WTC11 (cell line): ENCODE data around the gene KLK14.

Experiments used
- CTCF ChIP-seq: fragments of 200-600 bp; IDR thresholded peaks from 2 replicates; pipeline ENCODE4 v1.8.0; 2022; ENCODE audit warnings: antibody characterized with exemption
- ELF4 ChIP-seq: sonication (generic); formaldehyde crosslinking; IDR thresholded peaks from 2 replicates; pipeline ENCODE4 v1.8.1; 2022; ENCODE audit warnings: low read depth, mild to moderate bottlenecking, moderate library complexity, missing genetic modification reagents
- FOXJ3 ChIP-seq: sonication (generic); formaldehyde crosslinking; IDR thresholded peaks from 2 replicates; pipeline ENCODE4 v1.9.0; 2021; ENCODE audit warnings: missing genetic modification reagents, mild to moderate bottlenecking, borderline replicate concordance
- GRHL2 ChIP-seq: fragments of 250-450 bp; sonication (Bioruptor Pico); IDR thresholded peaks from 2 replicates; pipeline ENCODE4 v1.8.0; 2022; ENCODE audit warnings: mild to moderate bottlenecking, moderate library complexity; ENCODE audit not compliant: insufficient replicate concordance, severe bottlenecking
- SOX15 ChIP-seq: fragments of 250-450 bp; sonication (Bioruptor Pico); IDR thresholded peaks from 2 replicates; pipeline ENCODE4 v1.9.0; 2021; ENCODE audit warnings: mild to moderate bottlenecking
- TF ChIP-seq, protein P1 (sequence below): sonication (generic); formaldehyde crosslinking; IDR thresholded peaks from 2 replicates; pipeline ENCODE4 v1.8.0; 2022; ENCODE audit warnings: missing genetic modification reagents
- TF ChIP-seq, protein P2 (sequence below): fragments of 250-450 bp; sonication (Bioruptor Pico); IDR thresholded peaks from 2 replicates; pipeline ENCODE4 v2.1.2; 2022; ENCODE audit warnings: mild to moderate bottlenecking, moderate library complexity

- TF ChIP-seq SOX15 (CRISPR knock-in tag), result no peak
- no peak for TF ChIP-seq GRHL2 (CRISPR knock-in tag)
- no peak for TF ChIP-seq ELF4 (CRISPR knock-in tag)
- TF ChIP-seq, protein P1, sequence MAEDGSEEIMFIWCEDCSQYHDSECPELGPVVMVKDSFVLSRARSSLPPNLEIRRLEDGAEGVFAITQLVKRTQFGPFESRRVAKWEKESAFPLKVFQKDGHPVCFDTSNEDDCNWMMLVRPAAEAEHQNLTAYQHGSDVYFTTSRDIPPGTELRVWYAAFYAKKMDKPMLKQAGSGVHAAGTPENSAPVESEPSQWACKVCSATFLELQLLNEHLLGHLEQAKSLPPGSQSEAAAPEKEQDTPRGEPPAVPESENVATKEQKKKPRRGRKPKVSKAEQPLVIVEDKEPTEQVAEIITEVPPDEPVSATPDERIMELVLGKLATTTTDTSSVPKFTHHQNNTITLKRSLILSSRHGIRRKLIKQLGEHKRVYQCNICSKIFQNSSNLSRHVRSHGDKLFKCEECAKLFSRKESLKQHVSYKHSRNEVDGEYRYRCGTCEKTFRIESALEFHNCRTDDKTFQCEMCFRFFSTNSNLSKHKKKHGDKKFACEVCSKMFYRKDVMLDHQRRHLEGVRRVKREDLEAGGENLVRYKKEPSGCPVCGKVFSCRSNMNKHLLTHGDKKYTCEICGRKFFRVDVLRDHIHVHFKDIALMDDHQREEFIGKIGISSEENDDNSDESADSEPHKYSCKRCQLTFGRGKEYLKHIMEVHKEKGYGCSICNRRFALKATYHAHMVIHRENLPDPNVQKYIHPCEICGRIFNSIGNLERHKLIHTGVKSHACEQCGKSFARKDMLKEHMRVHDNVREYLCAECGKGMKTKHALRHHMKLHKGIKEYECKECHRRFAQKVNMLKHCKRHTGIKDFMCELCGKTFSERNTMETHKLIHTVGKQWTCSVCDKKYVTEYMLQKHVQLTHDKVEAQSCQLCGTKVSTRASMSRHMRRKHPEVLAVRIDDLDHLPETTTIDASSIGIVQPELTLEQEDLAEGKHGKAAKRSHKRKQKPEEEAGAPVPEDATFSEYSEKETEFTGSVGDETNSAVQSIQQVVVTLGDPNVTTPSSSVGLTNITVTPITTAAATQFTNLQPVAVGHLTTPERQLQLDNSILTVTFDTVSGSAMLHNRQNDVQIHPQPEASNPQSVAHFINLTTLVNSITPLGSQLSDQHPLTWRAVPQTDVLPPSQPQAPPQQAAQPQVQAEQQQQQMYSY (CRISPR knock-in tag), result no peak
- TF ChIP-seq CTCF, result no peak
- TF ChIP-seq, protein P2, sequence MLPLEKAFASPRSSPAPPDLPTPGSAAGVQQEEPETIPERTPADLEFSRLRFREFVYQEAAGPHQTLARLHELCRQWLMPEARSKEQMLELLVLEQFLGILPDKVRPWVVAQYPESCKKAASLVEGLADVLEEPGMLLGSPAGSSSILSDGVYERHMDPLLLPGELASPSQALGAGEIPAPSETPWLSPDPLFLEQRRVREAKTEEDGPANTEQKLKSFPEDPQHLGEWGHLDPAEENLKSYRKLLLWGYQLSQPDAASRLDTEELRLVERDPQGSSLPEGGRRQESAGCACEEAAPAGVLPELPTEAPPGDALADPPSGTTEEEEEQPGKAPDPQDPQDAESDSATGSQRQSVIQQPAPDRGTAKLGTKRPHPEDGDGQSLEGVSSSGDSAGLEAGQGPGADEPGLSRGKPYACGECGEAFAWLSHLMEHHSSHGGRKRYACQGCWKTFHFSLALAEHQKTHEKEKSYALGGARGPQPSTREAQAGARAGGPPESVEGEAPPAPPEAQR, result no peak
- TF ChIP-seq FOXJ3, result no peak
Measured at GRCh38 chr19:51096473-51097165, 13.9 kb upstream of the KLK14 start.
